Measurements from ENCODE around the gene SUPT4H1. TPM values are rescaled to one million over a fixed set of nuclear protein-coding genes. Genes with fewer than 3 reads are reported as not detected.
"Not testable (repeated sequence)": the region's sequence is repeated elsewhere in the genome, so short reads cannot be mapped to it uniquely, and the experiment has no call there.

SUPT4H1 gene
- total and polyA plus RNA-seq, 10 donors = 37.8 to 106 (median 66.6) TPM

DNA sequence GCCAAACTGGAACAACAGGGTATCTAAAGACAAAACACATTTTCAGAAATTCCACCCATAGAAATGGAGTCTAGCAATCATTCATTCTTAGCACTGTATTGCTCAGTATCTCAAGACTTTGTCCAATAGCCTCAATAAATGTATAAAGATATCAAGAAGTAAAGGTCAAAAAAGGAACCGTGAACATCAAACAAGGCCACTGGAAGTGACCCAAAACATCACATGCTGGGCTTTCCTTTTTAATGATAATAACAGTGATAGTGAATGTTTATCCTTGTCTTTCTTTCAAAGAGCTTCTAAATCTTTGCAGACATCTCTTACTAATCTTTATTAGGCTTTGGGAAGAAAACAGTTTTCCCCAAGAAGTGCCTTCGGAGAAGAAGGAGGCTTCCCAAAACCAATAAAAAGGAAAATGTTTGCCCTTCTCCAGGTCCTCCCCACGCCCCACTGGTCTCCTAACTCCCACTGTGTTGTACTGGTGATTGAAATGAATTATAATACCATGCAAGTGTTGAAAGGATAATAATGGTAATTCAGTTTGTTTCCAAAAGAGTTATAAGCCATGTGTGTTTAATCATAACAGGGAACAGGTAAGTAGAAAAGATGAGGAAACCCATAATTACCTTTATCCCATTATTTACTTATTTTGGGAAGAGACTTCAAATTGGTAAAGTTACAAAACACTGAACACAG is 46.7 kb upstream of the SUPT4H1 start:
- DNase-seq = no peak
- Histone ChIP-seq H3K36me3 (no peaks in the 10 kb centered on the region), H3K9me3 (no peaks in the 10 kb centered on the region), H3K27ac (no peak overlapping the region), H3K4me3 (no peak overlapping the region), H3K27me3 (replicated peaks in 1 of 7) (no peaks in the 10 kb centered on the region), H3K4me1 (no peaks in the 10 kb centered on the region)
- TF ChIP-seq CTCF (IDR thresholded peaks at IDR 0.05 in 8 of 11, conservative IDR thresholded peaks at IDR 0.05 in 3 of 11) = no peak
- TF ChIP-seq POLR2A (IDR thresholded peaks at IDR 0.05) = no peak
- TF ChIP-seq POLR2AphosphoS5 (IDR thresholded peaks at IDR 0.05) = no peak
- intact Hi-C loops (cut with DNase I; ENCODE audit: low total_unique reads) = no loop called here
- WGBS, 5 donors = 62 to 80% (median 72%) methylated on average over 3 of the region's 3 CpGs

DNA sequence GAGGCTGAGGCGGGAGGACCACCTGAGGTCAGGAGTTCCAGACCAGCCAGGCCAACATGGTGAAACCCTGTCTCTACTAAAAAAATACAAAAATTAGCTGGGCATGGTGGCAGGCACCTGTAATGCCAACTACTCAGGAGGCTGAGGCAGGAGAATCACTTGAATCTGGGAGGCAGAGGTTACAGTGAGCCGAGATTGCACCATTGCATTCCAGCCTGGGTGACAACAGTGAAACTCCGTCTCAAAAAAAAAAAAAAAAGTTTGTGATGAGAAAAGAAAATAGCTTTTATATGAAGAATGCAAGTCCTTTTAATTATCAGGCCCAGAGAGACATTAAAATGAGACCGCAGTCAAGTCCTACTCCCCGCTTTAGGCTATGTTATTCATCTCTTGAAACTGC is 45.4 kb upstream of the SUPT4H1 start:
- H3K9me3 ChIP-seq; H3K27ac ChIP-seq; H3K4me3 ChIP-seq; intact Hi-C loops (cut with DNase I; ENCODE audit: low total_unique reads); DNase-seq; H3K27me3 ChIP-seq (replicated peaks in 1 of 7); H3K36me3 ChIP-seq; H3K4me1 ChIP-seq: not testable (repeated sequence)
- 87 to 95% (median 93%) methylated on average over 5 of the region's 5 CpGs for WGBS, 5 donors

DNA sequence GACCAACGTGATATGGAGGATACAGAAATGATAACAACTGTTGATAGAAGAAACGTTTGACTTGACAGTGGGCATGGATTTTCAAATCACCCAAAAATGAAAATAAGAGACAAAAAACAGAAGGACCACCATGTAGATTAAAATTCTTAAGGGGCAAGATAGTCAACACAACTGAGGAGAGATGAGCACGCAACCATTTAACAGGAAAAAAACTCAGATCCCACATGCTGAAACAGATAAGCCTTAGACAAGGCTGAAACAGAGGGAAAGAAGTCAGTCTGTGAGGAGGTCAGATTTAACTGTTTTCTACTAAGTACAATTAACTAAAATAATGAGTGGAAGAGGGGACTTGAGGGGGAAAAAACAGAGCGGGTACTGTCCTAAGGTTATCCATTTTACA is 44.2 kb upstream of the SUPT4H1 start:
- H3K4me1 ChIP-seq = no peaks in the 10 kb centered on the region
- no peaks in the 10 kb centered on the region for H3K9me3 ChIP-seq
- TF ChIP-seq POLR2A (IDR thresholded peaks at IDR 0.05) (no peak), POLR2AphosphoS5 (IDR thresholded peaks at IDR 0.05) (no peak), CTCF (IDR thresholded peaks at IDR 0.05 in 8 of 11, conservative IDR thresholded peaks at IDR 0.05 in 3 of 11) (no peak)
- 82 to 91% (median 88%) methylated on average over 4 of the region's 4 CpGs for WGBS, 5 donors
- H3K36me3 ChIP-seq = no peaks in the 10 kb centered on the region
- no peak overlapping the region for H3K4me3 ChIP-seq
- DNase-seq = no peak
- intact Hi-C loops (cut with DNase I; ENCODE audit: low total_unique reads) = no loop called here
- no peak overlapping the region for H3K27ac ChIP-seq
- H3K27me3 ChIP-seq (replicated peaks in 1 of 7) = no peaks in the 10 kb centered on the region

- 86 to 95% (median 87%) methylated on average over 3 of the region's 3 CpGs for WGBS, 5 donors
- Histone ChIP-seq H3K27ac (no peak overlapping the region), H3K9me3 (no peaks in the 10 kb centered on the region), H3K4me3 (no peak overlapping the region), H3K27me3 (replicated peaks in 1 of 7) (no peaks in the 10 kb centered on the region), H3K4me1 (no peaks in the 10 kb centered on the region), H3K36me3 (no peaks in the 10 kb centered on the region)
- intact Hi-C loops (cut with DNase I; ENCODE audit: low total_unique reads) = no loop called here
- no peak for DNase-seq
- TF ChIP-seq POLR2A (IDR thresholded peaks at IDR 0.05) (no peak), POLR2AphosphoS5 (IDR thresholded peaks at IDR 0.05) (no peak), CTCF (IDR thresholded peaks at IDR 0.05 in 8 of 11, conservative IDR thresholded peaks at IDR 0.05 in 3 of 11) (no peak)
Observed at GRCh38 chr17:58394534-58395223, 42.7 kb upstream of the SUPT4H1 start.

Data from spleen (tissue), 11 donors.